Sigmoid colon (tissue), 4 donors: ENCODE data around the gene GRXCR2.

ENCODE experiments used
- POLR2A ChIP-seq, 2 donors: fragments of 450-650 bp; IDR thresholded peaks; one replicate each; pipeline ENCODE4 v1.6.1; 2016; ENCODE audit warnings: antibody characterized with exemption in 2 of 2, mild to moderate bottlenecking in 2 of 2, moderate library complexity in 2 of 2
- POLR2AphosphoS5 ChIP-seq, 4 donors: sonication (generic); formaldehyde crosslinking; IDR thresholded peaks; one replicate each; pipeline ENCODE4 v1.6.1; 2017; ENCODE audit warnings: antibody characterized with exemption in 4 of 4
- TF ChIP-seq, protein P1 (sequence below), 4 experiments: fragments of 450-650 bp in 3 of 4; fragments of 200-600 bp in 1 of 4; IDR thresholded peaks; one replicate each; pipeline ENCODE4 v1.5.1; 2016 to 2019; ENCODE audit warnings: antibody characterized with exemption in 4 of 4, mild to moderate bottlenecking in 3 of 4, moderate library complexity in 2 of 4

DNA sequence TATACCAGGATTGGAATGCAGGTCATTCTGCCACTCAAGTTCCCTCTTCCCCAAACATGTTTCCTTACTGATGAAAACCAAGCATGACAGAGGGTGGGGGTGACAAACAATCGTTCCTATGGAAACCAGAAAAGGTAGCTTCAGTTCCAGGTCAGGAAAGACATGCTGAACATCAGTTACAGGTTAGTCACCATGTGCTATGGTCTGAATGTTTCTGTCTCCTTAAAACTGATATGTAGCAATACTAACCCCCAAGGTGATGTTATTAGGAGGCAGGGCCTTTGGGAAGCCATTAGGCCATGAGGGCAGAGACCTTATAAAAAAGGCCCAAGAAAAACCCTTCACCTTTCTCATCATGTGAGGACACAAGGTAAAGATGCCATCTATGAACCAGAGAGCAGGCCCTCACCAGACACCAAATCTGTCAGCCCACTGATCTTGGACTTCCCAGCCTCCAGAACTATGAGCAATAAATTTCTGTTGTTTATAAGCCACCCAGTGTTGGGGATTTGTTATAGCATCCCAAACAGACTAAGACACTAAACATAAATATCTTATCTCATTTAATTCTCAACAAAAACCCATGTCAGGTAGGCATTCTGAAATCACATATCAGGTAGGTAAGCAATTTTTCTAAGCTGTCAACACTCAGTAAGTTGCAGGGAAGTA, 47.9 kb upstream of the GRXCR2 start:
- TF ChIP-seq, protein P1, sequence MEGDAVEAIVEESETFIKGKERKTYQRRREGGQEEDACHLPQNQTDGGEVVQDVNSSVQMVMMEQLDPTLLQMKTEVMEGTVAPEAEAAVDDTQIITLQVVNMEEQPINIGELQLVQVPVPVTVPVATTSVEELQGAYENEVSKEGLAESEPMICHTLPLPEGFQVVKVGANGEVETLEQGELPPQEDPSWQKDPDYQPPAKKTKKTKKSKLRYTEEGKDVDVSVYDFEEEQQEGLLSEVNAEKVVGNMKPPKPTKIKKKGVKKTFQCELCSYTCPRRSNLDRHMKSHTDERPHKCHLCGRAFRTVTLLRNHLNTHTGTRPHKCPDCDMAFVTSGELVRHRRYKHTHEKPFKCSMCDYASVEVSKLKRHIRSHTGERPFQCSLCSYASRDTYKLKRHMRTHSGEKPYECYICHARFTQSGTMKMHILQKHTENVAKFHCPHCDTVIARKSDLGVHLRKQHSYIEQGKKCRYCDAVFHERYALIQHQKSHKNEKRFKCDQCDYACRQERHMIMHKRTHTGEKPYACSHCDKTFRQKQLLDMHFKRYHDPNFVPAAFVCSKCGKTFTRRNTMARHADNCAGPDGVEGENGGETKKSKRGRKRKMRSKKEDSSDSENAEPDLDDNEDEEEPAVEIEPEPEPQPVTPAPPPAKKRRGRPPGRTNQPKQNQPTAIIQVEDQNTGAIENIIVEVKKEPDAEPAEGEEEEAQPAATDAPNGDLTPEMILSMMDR (IDR thresholded peaks at IDR 0.05) = no peak
- TF ChIP-seq POLR2A (IDR thresholded peaks at IDR 0.05) (no peak), POLR2AphosphoS5 (IDR thresholded peaks at IDR 0.05) (no peak)
